GM19395 (cell line): ENCODE measurements around the gene CHML.

Experiments used
- ATAC-seq: cut with Tn5 transposase; IDR thresholded peaks from one replicate; pipeline ENCODE4 v1.9.1; 2021; ENCODE audit warnings: mild to moderate bottlenecking, moderate library complexity; ENCODE audit not compliant: unreplicated experiment

CHML gene

DNA sequence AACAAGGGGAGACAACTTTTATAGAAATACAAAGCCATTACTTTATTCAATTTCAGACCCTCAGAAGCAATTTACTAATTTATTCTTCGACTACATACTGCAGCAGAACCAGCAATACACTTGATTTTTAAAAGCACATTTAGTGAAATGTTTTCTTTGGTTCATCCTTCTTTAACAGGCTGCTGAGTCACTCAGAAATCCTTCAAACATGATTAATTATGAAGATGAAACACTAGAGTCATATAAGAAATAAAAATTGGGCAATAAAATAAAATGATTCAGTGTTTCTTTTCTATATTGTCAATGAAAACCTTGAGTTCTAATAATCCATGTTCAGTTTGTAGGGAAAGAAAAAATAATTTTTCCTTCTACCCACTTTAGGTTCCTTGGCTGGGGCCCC is 47.0 kb downstream of the CHML start:
- no peak for ATAC-seq

DNA sequence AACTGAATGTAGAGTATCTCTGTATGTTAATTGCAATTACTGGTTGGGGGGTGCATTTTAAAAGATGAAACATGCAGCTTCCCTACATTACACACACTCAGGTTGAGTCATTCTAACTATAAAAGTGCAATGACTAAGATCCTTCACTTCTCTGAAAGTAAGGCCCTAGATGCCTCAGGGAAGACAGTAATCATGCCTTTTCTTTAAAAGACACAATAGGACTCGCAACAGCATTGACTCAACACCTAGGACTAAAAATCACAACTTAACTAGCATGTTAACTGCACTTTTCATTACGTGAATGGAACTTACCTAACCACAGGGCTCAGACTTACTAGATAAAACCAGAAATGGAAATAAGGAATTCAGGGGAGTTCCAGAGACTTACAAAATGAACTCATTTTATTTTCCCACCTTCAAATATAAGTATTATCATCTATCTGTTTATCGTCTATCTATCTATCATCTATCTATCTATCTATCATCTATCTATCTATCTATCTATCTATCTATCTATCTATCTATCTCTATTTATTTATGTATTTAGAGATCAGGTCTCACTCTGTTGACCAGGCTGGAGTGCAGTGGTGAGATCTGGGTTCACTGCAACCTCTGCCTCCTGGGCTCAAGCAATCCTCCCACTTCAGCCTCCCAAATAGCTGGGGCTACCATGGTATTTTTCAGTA is 47.8 kb downstream of the CHML start:
- ATAC-seq: peak; percentile 74

DNA sequence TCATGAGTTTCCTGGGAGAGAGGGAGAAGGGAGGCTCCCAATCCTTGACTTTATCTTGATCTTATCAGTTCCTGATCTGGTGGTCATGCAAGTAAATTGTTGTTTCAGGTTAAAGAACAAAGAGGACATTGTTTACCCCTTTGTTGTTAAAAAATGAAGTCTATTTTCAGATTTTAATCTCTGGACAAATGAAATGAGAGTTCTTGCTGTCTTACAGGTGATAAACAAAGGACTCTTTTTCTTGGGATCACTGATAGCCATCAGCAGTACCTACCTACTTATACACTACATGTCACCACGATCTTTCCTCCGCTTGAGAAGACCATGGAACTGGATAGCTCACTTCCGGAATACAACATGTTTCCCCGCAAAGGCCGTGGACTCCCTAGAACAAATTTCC is 48.4 kb downstream of the CHML start:
- ATAC-seq: no peak

DNA sequence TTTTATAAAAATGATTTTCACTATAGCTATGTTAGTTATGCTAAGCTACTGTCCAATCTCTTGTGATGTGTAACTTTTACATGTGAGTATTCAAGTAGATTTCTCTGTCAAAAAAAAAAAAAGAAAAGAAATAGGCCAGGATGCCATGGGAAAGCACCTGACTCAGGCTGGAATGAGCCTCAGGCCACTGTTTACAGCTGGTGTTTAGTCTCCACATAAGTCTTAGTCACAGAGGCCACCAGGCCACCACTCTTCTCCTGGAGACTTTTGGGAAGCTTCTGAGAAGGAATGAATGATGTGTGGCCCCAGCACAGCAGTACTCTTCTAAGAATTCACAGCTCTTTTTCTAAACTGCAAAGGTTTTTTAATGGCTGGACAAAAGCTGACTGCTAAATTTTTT is 48.9 kb downstream of the CHML start:
- ATAC-seq: no peak

DNA sequence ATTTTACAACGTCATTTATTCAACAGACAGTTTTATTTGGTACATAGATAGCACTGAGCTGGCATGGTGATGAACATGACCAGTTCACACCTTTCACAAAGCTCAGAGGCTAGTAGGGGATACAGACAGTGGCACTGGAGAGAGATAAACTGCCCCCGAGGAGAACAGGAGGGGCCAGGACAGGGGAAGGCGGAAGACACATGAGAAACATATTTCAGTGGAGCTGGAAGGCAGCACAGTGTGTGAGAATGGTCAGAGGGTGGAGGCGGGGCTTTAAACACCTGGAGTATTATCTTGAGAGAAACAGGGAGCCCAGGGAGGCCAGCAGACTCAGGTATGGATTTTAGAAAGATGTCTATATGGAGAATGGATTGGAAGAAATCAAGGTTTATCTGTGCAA is 49.5 kb downstream of the CHML start:
- no peak for ATAC-seq
